Neural progenitor cell (in vitro differentiated cells): Measurements from ENCODE around the gene GATAD2A. TPM values are rescaled to one million over a fixed set of nuclear protein-coding genes. Genes with fewer than 3 reads are reported as not detected.

Experiments
- DNase-seq: peaks from one replicate; pipeline ENCODE4 v3.0.0-alpha.2; 2016; ENCODE audit warnings: low spot score
- H2AFZ ChIP-seq: fragments of 200-600 bp; sonication (generic); replicated peaks from 2 replicates; pipeline ENCODE4 v1.6.1; 2016; ENCODE audit warnings: antibody characterized with exemption
- H3F3A ChIP-seq: fragments of 200-600 bp; sonication (generic); 2 replicates; pipeline ENCODE4 v1.6.1; 2016; ENCODE audit warnings: antibody characterized with exemption, low read depth
- H3K27ac ChIP-seq: fragments of 200-600 bp; sonication (generic); 2 replicates; pipeline ENCODE4 v1.5.1; 2016; ENCODE audit warnings: mild to moderate bottlenecking
- H3K27me3 ChIP-seq: fragments of 200-600 bp; sonication (generic); 2 replicates; pipeline ENCODE4 v1.6.1; 2016; ENCODE audit warnings: mild to moderate bottlenecking, moderate library complexity
- H3K36me3 ChIP-seq: fragments of 200-600 bp; sonication (generic); 2 replicates; pipeline ENCODE4 v1.5.1; 2016
- H3K4me1 ChIP-seq: fragments of 200-600 bp; sonication (generic); 2 replicates; pipeline ENCODE4 v1.6.1; 2016; ENCODE audit warnings: mixed run types
- H3K4me2 ChIP-seq: fragments of 200-600 bp; sonication (generic); 2 replicates; pipeline ENCODE4 v1.6.1; 2016
- H3K4me3 ChIP-seq: fragments of 200-600 bp; sonication (generic); 2 replicates; pipeline ENCODE4 v1.5.1; 2016
- H3K79me2 ChIP-seq: fragments of 200-600 bp; sonication (generic); 2 replicates; pipeline ENCODE4 v1.6.1; 2016; ENCODE audit warnings: low read depth
- H3K9ac ChIP-seq: fragments of 200-600 bp; sonication (generic); 2 replicates; pipeline ENCODE4 v1.6.1; 2016
- H3K9me3 ChIP-seq: fragments of 200-600 bp; sonication (generic); 2 replicates; pipeline ENCODE4 v1.5.1; 2016; ENCODE audit warnings: low read depth
- H4K20me1 ChIP-seq: fragments of 200-600 bp; sonication (generic); 2 replicates; pipeline ENCODE4 v1.6.1; 2016; ENCODE audit warnings: low read depth
- H3K27ac Mint-ChIP-seq: 3 replicates; pipeline ENCODE4 v1.8.0; 2021; ENCODE audit warnings: mixed read lengths
- H3K27me3 Mint-ChIP-seq: 2 replicates; pipeline ENCODE4 v1.8.0; 2022; ENCODE audit warnings: low read depth, mild to moderate bottlenecking, inconsistent platforms, moderate library complexity, mixed read lengths; ENCODE audit not compliant: insufficient read depth
- H3K36me3 Mint-ChIP-seq: 3 replicates; pipeline ENCODE4 v1.8.0; 2021; ENCODE audit warnings: mixed read lengths
- H3K4me1 Mint-ChIP-seq: 3 replicates; pipeline ENCODE4 v1.8.0; 2021; ENCODE audit warnings: mixed read lengths
- H3K4me3 Mint-ChIP-seq: 3 replicates; pipeline ENCODE4 v1.8.0; 2021; ENCODE audit warnings: mild to moderate bottlenecking, moderate library complexity, mixed read lengths
- H3K9me3 Mint-ChIP-seq: 3 replicates; pipeline ENCODE4 v1.8.0; 2020; ENCODE audit warnings: mixed read lengths
- EZH2 ChIP-seq: fragments of 200-600 bp; sonication (generic); IDR thresholded peaks from 2 replicates; pipeline ENCODE4 v1.6.1; 2017; ENCODE audit warnings: antibody characterized with exemption, mild to moderate bottlenecking, moderate library complexity
- EZH2phosphoT487 ChIP-seq: fragments of 200-600 bp; sonication (generic); IDR thresholded peaks from 2 replicates; pipeline ENCODE4 v1.6.1; 2017; ENCODE audit warnings: antibody characterized with exemption
- total RNA-seq: library from RNA; depleted of rRNA; stranded (reverse); fragments of >200 nt; gene quantifications from 2 replicates; pipeline ENCODE4 v1.2.3, GENCODE V29; 2015; ENCODE audit warnings: low replicate concordance
- TF ChIP-seq, protein P1 (sequence below): fragments of 200-600 bp; sonication (generic); IDR thresholded peaks from 2 replicates; pipeline ENCODE4 v1.5.1; 2017; ENCODE audit warnings: antibody characterized with exemption, mild to moderate bottlenecking

Gene GATAD2A
- total RNA-seq, 1 donor from 2014 or later: 37.9 TPM

DNA sequence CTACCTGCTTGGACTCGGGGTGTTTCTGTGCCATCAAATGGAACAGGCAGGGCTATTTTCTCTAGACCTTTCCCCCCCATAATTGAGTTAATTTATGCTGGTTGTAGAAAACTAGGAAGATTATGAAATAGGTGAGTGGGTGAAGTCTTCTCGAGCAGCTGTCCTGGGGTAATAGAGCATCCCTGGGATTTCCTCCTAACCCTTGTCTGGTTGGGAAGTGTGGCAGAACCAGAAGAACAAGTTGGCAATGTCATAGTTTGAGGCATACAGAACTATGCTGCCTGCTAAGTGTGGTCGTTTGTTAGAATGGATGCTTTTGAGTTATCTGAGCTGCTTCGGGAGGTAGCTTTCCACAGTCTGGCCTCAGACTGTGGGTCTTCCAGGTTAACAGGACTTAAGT, 3.7 kb downstream of the GATAD2A start:
- H3K4me1 ChIP-seq: peaks cover 42% of the 10 kb centered on the region
- peaks cover 25% of the 10 kb centered on the region for H3K36me3 Mint-ChIP-seq
- H3K4me2 ChIP-seq: peak overlapping the region; percentile 55
- no peak overlapping the region for H3K27ac ChIP-seq
- DNase-seq: no peak
- H2AFZ ChIP-seq: no peak overlapping the region
- peaks cover 7% of the 10 kb centered on the region for H3K9me3 Mint-ChIP-seq
- H3K79me2 ChIP-seq: peaks cover 84% of the 10 kb centered on the region
- no peak for TF ChIP-seq EZH2phosphoT487
- TF ChIP-seq, protein P1, sequence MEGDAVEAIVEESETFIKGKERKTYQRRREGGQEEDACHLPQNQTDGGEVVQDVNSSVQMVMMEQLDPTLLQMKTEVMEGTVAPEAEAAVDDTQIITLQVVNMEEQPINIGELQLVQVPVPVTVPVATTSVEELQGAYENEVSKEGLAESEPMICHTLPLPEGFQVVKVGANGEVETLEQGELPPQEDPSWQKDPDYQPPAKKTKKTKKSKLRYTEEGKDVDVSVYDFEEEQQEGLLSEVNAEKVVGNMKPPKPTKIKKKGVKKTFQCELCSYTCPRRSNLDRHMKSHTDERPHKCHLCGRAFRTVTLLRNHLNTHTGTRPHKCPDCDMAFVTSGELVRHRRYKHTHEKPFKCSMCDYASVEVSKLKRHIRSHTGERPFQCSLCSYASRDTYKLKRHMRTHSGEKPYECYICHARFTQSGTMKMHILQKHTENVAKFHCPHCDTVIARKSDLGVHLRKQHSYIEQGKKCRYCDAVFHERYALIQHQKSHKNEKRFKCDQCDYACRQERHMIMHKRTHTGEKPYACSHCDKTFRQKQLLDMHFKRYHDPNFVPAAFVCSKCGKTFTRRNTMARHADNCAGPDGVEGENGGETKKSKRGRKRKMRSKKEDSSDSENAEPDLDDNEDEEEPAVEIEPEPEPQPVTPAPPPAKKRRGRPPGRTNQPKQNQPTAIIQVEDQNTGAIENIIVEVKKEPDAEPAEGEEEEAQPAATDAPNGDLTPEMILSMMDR: no peak
- TF ChIP-seq EZH2: no peak
- no peaks in the 10 kb centered on the region for H3K9me3 ChIP-seq
- H4K20me1 ChIP-seq: peaks cover 78% of the 10 kb centered on the region
- H3K36me3 ChIP-seq: no peaks in the 10 kb centered on the region
- H3K4me3 Mint-ChIP-seq: peak overlapping the region; percentile 50
- no peak overlapping the region for H3K9ac ChIP-seq
- H3K27me3 Mint-ChIP-seq: peaks cover 5% of the 10 kb centered on the region
- H3K4me3 ChIP-seq: no peak overlapping the region
- peak overlapping the region; percentile 26 for H3K27ac Mint-ChIP-seq
- H3K27me3 ChIP-seq: peaks cover 11% of the 10 kb centered on the region
- peaks cover 28% of the 10 kb centered on the region for H3F3A ChIP-seq
- H3K4me1 Mint-ChIP-seq: peaks cover 42% of the 10 kb centered on the region

DNA sequence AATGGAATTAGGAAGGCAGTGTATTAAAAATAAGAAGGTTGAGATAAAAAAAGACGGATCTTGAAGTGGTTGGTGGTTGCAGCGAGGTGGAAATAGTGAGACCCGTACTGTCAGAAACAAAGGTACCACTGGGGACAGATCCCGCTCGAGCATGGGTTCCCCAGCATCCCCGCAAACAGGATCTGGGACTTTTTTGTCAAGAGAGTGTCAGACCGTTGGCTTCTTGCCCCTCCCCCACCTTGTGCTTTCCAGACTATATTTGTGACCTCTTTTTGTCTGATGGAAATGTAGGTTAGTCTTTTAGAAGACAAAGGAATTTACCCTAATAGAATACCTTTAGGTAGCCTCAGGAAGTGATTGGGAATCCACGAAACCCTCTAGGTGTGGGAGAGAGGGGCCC, 4.2 kb downstream of the GATAD2A start:
- H4K20me1 ChIP-seq: peaks cover 78% of the 10 kb centered on the region
- peak overlapping the region; percentile 50 for H3K4me3 Mint-ChIP-seq

DNA sequence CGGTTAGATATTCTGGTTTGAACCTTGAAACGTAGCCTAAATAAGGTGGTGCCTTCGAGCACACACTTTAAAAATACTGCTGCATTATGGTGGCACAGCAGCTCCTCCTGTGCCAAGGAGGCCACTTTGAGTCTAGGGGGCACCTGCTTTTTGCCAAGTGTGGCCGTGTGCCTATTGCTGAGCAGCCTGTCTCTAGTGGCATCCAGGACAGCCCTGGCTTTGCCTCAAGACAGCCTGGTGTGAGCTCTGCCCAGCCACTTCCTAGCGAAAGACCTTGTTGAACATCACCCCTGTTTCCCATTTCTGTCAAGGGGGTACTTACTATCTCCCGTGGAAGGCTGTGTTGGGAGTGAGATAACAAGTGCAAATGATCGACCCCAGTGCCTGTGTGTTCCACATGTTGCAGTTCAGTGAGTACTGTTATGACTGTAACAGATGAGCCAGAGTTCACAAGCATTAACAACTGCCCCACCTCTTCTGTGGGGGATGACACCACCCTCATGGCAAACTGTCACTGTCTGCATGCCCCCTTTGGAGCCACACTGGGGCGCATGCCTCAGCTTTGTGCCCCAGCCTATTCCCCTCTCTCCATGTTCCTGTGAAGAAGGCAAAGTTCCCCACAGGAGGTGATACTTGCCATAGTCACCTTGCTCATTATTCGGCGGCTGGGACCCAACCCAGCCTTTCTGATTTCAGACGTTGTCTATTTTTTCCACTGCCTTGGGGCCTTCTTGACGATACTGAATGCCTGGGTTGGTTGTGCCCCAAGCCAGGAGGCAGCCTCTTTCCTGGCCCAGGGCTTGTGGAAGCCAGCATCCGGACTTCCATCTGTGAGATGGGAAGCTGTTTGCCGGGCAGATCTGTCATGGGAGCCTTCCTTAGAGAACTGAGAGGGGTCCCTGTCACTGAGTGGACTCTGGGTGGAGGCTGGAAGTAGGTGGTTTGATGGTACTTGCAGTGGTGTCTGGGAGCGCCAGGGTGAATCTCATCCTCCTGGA, 5.4 kb downstream of the GATAD2A start:
- H3K27me3 Mint-ChIP-seq: peaks cover 5% of the 10 kb centered on the region
- DNase-seq: no peak
- Histone ChIP-seq H3K27ac (no peak overlapping the region), H3K4me1 (peaks cover 36% of the 10 kb centered on the region), H3K4me2 (no peak overlapping the region), H3K36me3 (no peaks in the 10 kb centered on the region), H4K20me1 (peaks cover 86% of the 10 kb centered on the region), H2AFZ (no peak overlapping the region), H3K27me3 (no peaks in the 10 kb centered on the region), H3K79me2 (peaks cover 100% of the 10 kb centered on the region), H3K9me3 (no peaks in the 10 kb centered on the region), H3K4me3 (no peak overlapping the region), H3K9ac (no peak overlapping the region), H3F3A (peaks cover 17% of the 10 kb centered on the region)
- H3K36me3 Mint-ChIP-seq: peaks cover 29% of the 10 kb centered on the region
- H3K27ac Mint-ChIP-seq: no peak overlapping the region
- H3K4me3 Mint-ChIP-seq: no peak overlapping the region
- H3K4me1 Mint-ChIP-seq: peaks cover 36% of the 10 kb centered on the region
- TF ChIP-seq, protein P1: no peak
- TF ChIP-seq EZH2: no peak
- no peak for TF ChIP-seq EZH2phosphoT487
- peaks cover 7% of the 10 kb centered on the region for H3K9me3 Mint-ChIP-seq

More for the DNA sequence above, 4.2 kb downstream of the GATAD2A start:
- H2AFZ ChIP-seq: no peak overlapping the region
- TF ChIP-seq EZH2phosphoT487 (no peak), EZH2 (no peak)
- TF ChIP-seq, protein P1: no peak
- no peak overlapping the region for H3K27ac ChIP-seq
- peaks cover 7% of the 10 kb centered on the region for H3K27me3 ChIP-seq
- peaks cover 41% of the 10 kb centered on the region for H3K4me1 ChIP-seq
- no peaks in the 10 kb centered on the region for H3K9me3 ChIP-seq
- peaks cover 24% of the 10 kb centered on the region for H3F3A ChIP-seq
- Mint-ChIP-seq H3K36me3 (peaks cover 27% of the 10 kb centered on the region), H3K27me3 (peaks cover 5% of the 10 kb centered on the region), H3K9me3 (peaks cover 7% of the 10 kb centered on the region), H3K27ac (peak overlapping the region; percentile 26), H3K4me1 (peaks cover 42% of the 10 kb centered on the region)
- H3K79me2 ChIP-seq: peaks cover 88% of the 10 kb centered on the region
- H3K36me3 ChIP-seq: no peaks in the 10 kb centered on the region
- H3K9ac ChIP-seq: no peak overlapping the region
- peak; percentile 19 for DNase-seq
- H3K4me2 ChIP-seq: peak overlapping the region; percentile 55
- no peak overlapping the region for H3K4me3 ChIP-seq
